SW 1271 (cell line): Measurements from ENCODE around the gene TUBB2B.

ENCODE experiments used
- DNase-seq, 2 experiments: peaks; one replicate each; lab custom pipeline; 2025; lab: John Stamatoyannopoulos, UW

TUBB2B gene

DNA sequence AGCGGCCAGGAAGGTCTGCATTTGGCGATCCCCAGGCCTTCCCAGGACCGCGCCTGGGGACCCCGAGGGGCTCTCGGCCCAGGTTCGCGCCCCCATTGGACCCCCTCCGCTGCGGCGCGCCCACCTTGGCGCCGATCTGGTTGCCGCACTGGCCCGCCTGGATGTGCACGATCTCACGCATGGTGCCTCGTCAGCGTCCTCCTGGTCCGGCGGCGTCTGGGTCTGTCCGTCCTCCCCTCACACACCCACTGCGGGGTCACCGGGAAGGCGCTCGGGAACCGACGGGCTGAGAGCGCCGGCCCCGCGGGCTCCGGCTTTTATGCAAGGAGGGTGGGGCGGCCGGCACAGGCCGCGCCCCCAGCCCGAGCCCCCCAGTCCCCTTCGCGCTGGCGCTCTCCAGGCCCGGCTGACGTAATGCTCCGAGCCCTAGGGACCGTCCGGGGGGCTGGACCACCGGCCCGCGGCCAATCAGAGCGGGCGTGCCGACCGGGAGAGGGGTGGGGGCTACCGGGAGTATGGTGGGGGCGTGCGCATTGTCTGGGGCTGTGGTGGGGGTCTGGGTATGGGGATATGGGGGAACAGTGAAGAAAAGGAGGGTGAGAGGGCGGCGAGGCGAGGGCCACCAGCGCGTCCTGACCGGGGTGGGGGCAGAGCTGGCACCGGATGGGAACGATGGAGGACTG, at the start of gene TUBB2B:
TUBB2B (minus strand) TSS at position 291 of the 683 bp plus-strand sequence; CDS start at position 181, 110 bp downstream.
- DNase-seq: no peak

DNA sequence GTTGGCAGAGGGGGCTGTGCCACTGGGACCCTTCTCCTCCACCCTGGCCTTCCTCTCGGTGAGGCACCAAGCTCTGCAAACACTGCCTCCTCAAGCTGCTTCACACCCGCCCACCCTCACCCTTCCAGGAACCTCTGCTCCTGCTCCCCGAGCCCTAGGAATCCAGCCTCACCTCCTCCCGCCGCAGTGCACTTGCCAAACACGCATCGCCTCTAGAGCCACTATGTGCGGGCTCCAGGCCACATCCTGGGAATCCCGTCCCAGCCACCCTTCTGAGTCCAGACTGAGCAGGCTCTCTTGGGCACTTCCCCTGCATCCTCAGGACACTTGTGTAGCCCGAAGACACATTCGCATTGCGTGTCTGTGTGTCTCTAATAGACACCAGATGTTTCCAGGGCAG, 49.8 kb upstream of the TUBB2B start:
- no peak for DNase-seq

DNA sequence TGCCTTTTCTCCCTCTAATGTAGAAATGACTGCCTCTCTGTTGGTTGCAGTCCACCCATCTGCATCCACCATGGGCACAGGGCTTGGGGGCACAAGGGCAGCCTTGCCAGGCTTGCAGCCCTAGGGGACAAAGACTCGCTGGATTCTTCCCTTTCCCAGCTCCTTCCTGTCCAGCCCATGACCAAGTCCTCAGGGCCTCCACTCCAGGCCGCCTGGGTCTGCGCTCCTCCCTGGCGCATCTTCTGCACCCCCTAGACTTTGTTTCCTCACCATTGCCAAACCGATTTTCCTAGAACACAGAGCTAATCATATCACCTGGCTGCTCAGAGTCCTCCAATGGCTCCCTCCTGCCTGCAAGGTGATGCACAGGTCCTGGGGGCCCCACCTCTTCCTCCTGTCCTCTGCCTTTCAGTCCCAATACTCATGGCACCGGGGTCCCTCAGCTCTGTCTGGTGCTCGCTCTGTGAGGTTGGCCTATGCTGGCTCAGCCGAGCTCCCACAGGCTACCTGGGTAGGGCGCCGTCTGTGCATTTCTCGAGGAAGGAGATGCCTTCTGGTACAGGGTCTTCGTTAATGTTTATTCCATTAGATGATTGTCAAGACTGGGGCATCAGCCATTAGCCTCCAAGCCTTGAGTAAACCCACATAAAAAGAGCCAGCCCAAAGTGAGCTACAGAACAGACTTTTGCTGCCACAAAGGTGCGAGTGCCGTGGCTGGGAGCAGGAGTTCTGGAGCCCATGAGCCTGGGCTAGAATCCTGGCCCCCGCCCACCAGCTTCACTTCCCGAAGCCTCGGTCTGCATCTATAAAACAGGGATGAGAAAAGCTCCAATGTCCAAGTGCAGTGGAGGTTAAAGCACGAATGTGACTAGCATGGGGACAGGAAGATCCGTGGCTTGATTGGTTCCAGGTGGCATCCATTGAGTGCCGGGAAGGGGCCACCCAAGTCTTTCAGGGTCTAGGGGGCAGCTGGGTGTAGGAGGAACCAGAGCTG, 49.0 kb upstream of the TUBB2B start:
- no peak for DNase-seq

DNA sequence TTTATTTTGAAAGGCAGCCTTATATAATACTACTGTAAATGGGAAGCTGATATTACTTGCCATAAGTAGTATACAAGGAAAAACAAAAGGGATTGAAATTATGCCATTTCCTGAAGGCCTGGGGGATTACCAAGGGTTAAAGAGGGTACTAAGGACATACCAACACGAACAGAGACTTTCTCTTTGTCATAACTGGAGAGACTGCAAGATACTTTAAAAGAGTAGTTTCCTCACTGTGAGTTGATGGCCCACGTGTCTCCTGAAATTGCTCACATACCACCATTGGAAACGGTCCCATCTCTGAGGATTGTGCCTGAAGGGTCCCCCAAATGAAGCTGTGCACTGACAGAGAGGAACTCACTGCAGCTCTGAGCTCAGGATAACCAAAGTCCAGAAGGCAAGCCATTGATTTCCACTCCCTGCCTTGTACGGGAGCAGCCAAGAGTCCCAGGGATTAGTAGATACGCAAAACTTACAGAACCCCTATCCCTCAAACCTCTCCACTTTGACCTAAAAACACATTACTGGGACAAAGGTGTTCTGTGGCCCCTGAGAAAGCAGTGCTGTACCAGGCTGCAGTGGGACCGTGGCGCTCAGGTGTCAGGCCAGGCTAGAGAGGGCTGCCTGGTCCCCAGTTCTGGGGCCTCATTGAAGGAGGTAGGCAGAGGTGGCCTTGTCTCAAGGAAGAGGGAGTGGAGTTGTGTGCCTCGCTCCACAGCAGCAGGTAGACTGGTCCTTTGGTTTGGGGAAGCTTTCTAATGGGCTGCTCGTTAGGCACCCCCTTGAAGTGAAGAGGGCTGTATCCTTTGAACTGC, 46.5 kb upstream of the TUBB2B start:
- DNase-seq: no peak

DNA sequence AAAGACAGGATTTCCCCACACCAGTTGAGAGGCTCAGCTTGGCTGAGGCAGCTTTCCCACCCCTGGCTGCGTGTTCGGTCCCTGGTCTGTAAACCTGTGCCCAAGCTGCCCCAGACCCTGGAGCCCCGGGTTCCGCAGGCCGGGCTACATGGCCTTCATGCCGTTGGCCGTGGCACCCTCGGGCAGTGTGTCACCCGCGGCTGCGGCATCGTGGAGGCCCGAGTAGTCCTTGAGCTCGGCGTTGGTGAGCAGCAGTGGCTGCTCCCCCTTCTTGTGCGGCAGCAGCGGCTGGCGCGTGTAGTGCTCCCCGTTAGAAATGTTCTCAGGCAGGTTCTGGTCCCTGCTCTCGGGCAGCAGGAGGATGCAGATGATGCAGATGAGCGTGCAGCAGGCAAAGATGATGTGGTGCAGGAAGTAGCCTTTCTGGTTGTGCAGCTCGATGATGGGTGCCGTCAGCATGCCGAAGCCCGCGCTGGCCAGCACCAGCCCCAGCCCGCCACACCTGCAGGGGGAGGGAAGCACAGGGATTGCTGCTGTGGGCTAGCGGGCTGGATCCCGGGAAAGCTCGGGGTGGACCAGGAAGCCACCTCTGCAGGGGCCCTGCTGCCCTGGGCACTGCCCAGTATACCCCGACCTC, 45.6 kb upstream of the TUBB2B start:
- DNase-seq: no peak

DNA sequence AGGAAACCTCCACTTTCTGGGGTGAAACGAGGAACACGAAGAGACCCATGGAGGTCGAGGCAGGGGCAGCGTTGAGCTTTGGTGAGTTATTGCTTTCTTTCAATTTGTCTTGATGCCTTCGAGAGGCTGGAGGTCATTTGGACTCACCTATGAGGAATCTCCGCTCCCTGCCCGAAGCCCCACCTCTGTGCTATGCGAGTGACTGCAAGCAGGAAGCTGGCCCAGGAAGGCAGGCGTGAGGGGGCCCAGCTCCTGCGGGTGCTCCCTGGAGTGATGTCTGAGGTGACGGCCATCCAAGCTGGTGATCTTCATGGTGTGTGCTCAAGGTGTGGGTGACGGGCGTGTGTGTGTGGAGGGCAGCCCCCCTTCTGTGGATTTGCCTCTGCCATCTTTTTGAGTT, 44.3 kb upstream of the TUBB2B start:
- DNase-seq: no peak

DNA sequence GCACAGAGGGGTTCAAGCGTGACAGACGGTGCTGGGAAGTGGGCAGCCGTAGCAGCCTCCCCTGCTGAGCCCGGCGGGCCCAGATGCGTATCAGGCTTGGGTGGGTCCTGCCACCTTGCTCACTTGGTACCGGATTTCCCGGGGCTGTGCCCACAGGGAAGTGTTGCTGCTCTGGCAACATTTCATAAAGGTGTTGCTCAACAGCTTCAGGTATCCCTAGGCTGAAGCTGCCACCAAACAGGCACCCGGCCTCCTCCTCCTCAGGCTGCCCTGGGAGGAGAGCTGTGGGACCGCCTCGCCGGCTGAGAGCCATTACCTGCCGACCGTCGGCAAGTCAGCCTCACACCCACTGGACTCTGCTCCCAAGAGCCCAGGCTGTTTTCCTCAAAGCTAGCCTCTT, 42.8 kb upstream of the TUBB2B start:
- no peak for DNase-seq

DNA sequence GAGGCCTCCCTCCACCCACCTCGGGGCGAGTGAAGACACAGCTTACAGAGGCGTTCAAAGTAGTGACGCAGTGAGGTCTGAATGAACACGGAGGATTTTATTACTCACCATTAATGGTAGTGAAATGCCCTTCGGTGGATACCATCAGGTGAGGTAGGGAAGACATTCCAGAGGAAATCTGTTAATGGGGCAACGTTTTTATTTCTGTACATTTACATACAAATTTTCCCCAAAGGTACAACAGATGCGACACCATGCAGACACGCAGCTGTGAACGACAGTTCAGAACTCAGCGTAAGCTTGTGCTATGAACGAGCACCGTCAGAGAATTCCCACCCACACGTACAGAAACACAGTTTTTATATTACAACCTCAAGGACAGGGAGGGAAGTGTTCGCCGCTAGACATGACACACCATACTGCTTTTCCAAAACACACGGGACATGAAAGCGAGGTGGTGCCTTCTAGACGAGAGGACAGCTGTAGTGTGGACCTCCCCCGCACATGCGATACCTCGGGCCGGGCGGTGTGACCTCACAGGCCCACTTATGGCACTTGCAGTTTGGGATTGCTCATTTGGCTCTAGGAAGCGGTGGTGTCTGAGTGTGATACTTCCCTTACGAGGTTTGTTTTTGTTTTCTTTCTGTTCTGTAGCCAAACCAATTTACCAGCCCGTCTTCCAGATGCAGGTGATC, 42.0 kb upstream of the TUBB2B start:
- no peak for DNase-seq

DNA sequence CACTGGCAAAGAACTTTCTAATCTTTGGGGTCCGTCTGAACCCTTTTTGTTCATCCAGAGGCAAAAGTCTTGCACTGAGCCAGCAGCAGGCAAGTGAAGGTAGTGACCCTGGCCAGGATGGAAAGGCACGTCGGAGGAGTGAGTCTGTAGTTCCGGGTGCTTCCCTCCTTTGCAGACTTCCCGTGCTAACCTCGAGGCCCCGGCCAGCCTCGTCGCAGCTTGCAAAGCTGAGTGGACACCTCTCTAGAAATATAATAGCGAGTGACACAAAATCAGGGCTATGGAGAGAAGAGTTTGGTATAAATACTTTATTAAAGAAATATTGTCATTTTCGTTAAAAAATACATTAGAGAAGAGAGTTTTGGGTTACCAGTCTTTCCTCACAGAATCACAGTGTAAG, 41.2 kb upstream of the TUBB2B start:
- no peak for DNase-seq

DNA sequence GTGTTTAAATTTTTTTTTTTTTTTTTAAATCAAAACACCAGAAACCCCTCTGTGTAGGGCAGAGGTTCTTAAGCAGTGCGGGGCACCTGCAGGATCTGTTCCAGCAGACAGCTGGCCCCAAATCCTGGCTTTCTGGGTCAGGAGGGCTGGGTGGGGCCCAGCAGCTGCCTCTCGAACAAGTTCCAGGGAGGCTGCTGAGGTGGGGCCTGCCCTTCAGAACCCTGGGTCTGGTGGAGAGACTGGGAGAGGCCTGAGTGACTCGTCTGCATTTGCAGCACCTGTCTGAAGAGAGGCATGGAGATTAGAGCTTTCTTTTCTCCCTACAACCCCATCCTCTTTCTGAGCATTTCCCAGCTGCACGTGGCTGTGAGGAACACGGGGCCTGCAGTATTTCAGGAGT, 39.7 kb upstream of the TUBB2B start:
- DNase-seq: no peak

DNA sequence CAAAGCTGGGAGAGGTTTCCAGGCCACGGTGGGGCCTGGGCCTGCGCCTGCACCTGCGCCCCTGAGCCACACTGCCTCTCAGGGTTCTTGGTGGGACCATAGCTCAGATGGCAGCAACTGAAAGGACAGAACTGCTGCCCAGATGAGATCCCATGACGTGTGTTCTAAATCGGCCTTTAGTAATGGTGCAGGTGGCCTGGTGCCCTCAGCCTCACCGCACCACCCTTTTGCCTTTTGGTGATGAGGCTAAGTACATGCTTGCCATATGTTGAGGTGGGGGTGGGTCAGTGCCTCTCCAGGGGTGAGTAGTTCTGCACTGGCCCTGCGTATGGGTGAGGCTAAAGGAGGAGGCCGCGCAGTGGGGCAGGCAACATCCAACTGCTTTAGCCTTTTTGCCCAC, 38.7 kb upstream of the TUBB2B start:
- no peak for DNase-seq

DNA sequence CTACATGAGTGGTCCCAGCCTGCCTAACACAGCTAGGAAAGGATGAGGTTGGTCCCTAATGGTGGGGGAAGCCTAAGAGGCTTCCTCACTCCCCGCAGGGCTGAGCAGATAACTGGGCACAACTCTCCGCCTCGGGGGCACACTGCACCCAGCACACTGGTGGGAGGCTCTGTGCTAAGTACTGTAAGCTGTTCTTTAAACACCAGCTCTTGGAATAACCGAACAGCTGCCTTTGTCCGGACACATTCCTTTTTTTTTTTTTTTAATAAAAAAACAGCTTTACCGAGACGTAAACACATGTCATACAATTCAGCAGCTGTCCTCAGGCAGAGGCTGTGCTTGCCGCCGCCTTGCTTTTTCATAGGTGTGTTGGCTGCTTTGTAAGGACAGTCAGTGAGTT, 38.2 kb upstream of the TUBB2B start:
- no peak for DNase-seq

DNA sequence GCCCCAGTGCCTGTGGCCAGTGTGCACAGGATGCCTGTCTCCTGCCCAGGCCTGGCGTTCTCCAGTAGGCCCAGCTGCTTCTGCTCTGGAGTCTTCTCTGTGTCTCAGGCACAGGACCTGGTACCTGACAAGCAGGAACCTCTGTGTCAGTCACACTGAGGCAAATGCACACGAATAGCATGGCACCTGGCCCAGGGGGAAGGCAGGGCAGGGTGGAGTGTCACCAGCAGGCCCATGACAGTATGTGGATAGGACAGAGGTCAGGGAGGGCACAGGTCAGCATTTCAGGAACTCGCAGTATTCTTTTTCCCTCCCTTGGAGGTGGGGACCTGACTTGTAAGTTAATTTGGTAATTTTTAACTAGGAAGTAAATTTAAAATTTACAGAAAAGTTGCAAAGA, 36.9 kb upstream of the TUBB2B start:
- no peak for DNase-seq

DNA sequence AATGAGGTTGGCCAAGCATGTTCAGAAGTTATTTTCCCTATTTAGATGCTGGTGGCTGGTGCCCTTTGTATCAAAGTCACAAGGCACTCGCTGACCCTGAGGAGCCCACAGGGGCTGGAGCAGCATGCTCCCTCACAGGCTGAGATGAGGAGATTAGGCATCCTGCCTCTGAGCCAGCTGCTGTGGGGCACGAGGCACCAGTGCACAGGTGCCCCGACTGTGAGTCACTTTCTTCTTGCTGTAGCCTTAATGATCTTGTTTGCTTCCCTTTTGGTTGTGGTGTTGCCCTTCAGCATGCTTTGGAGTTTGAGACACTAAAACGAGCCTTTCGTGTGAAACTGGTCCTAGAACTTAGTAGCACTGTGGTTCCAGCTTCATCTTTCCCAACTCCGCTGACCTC, 35.6 kb upstream of the TUBB2B start:
- DNase-seq: no peak

DNA sequence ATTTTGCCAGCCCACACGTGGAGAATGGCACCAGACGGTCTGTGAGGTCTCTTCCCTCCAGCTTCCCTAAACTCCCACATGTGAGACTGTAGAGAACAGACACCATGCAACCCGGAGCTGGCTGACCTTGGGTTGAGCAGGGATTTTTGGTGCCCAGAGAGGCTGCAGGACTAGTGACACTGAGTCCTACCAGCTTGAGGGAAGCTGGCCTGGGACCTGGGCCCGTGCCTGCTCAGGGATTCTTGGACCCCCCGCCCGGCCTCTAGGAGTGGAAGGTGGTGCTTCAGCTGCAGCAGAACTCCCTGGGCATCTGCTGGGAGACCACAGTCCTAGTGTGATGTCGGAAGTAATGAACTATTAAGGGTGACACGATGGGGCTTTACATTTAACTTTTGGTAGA, 34.5 kb upstream of the TUBB2B start:
- no peak for DNase-seq

DNA sequence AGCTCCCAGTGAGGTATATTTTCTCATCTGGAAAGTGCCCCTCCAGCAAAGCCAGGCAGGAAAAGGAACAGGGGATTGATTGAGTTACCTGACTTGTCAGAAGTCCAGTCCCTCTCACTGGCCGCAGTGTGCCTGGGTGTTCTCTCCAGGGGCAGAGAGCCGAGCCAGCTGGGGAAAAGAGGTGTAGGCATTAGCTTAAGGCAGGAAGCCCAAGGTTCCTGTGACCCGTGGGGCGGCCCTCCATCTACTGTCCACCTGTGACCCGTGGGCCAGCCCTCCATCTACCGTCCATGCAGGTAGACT, 34.0 kb upstream of the TUBB2B start:
- DNase-seq: no peak

DNA sequence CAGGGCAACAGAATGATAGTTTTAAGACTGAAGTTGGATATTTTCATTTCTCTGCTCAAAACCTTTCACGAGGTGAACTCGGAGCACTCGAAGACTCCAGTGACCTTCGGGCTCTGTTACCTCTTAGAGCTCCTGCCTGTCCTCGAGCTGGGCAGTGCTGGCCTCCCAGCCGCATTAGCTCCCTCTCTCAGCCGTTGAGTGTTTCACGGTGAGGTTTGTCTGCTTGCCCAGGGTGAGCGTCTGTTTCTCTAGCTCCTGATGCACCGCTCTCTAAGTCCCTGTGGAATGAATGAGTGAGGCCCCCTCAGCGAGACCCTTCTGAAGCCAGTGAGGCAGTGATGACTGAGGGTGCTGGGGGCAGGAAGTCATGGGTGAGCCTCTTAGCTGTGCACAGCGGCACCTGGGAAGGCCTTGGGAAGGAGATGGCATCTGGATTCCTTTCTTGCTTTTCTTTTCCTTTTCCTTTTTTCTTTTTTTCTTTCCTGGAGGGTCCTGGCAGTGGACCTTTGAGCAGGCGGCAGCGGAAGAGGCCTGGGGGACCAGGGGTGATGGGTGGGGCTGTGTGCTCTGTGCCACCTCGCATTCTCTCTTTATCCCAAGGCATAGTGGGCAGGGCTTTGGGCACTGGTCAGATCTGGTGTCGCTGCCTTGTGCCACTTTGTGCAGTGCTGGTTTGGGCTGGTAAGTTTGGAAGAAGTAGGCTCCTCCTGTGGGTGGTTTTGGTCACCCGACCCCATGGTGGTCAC, 33.5 kb upstream of the TUBB2B start:
- no peak for DNase-seq

DNA sequence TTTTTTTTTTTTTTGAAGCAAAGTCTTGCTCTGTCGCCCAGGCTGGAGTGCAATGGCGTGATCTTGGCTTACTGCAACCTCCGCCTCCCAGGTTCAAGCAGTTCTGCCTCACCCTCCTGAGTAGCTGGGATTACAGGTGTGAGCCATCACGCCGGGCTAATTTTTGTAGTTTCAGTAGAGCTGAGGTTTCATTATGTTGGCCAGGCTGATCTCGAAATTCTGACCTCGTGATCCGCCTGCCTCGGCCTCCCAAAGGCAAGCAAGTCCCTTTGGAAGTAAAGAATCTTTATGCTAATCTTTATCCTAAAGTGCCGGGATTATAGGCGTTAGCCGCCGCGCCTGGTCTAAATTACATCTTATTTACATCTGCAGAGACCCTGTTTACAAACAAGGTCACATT, 32.8 kb upstream of the TUBB2B start:
- DNase-seq: no peak

DNA sequence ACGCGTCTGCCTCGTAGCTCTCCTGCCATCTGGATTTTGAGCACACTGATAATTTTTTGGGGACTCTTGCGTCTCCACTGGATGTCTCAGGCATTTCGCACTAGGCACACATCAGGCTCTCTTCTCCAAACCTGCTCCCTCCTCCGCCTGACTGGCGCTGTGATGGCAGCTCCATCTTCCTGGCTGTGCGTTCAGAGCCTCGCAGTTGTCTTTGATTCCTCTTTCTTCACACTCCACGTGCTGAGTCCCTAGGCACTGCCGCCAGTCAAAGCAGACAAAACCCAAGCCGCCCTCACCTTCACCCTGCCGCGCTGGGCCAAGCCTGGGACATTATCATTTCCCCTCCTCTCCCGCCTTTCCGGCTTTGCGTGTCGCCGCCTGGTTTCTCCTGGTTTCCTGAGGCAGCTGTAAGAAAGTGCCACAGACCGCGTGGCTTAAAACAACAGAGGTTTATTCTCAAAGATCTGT, 32.1 kb upstream of the TUBB2B start:
- peak; percentile 39 to 63 for DNase-seq

DNA sequence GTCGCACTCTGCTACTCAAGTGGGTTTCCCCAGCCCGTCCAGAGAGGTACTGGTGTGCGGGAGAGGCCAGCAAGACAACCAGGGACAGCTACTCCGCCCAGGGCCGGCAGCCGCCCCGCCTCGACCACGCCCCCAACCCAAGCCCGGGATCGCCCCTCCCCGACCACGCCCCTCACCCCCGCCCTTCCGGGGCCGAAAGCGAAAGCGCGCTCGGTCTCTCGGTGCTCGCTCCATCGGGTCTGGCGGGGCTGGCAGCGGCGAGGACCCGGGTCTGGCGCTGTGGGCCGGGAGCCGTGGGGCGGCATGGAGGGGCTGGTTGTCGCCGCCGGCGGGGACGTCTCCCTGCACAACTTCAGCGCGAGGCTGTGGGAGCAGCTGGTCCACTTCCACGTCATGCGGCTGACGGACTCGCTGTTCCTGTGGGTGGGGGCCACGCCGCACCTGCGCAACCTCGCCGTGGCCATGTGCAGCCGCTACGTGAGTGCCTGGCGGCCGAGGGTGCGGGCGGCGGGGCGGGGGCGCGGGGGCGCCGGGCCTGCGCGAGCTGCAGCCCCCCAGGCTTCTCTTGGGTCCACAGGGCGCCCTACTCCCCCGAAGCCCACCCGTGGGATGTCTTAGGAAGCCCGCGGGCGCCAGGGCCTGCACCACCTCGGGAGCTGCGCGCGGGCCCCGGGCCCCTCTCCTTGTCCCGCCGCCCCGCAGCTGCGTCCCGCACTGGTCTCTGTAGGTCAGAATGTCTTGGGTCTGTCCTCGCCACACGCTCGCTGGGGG, 31.5 kb upstream of the TUBB2B start, which contains the start of gene PSMG4:
PSMG4 (plus strand) TSS at position 228 of the 771 bp plus-strand sequence; CDS start at position 304, 76 bp downstream.
- DNase-seq: peak; percentile 59 to 86
